Non-pigmented ciliary epithelial cell (primary cell): ENCODE results near the gene PRKAG2.

Experiments
- DNase-seq: peaks from one replicate; pipeline ENCODE4 v3.0.0-alpha.2; 2010; ENCODE audit warnings: low read depth

Gene PRKAG2

DNA sequence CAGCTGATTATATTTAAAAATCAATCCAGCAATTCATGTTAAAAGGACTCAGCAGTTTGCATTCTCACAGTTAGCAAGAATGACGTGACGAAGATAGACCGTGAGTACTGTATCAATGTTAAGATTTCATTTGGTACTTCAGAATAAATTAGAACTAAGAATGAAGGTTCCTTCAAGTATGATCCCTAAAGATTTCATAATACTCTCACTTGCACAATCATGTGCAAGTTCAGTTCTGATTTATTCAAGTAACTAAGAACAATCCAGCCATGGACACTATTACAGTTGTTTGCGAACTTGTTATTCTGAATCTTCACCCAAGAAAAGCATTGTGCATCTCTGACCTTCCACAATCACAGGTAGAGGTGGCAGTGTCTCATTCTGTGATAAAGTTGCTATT is 365.0 kb downstream of the PRKAG2 start:
- DNase-seq = no peak

DNA sequence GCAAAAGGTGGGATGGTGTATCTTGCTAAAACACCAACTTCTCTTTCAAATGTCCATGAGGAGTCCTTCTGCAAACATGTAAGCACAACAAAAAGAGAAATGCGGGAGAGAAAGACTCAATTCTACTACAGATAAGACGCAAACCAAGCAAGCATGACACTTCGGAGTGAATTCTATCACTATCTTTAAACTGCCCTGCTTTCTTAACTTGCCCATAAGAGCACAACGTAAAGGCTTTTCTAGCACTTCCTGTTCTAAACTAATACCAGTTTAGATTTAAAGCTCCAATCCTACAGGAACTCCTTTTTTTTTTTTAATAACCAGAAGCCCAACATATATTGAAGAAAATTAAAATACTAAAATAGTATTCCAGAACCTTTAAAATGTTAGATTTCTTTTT is 365.6 kb downstream of the PRKAG2 start:
- no peak for DNase-seq

DNA sequence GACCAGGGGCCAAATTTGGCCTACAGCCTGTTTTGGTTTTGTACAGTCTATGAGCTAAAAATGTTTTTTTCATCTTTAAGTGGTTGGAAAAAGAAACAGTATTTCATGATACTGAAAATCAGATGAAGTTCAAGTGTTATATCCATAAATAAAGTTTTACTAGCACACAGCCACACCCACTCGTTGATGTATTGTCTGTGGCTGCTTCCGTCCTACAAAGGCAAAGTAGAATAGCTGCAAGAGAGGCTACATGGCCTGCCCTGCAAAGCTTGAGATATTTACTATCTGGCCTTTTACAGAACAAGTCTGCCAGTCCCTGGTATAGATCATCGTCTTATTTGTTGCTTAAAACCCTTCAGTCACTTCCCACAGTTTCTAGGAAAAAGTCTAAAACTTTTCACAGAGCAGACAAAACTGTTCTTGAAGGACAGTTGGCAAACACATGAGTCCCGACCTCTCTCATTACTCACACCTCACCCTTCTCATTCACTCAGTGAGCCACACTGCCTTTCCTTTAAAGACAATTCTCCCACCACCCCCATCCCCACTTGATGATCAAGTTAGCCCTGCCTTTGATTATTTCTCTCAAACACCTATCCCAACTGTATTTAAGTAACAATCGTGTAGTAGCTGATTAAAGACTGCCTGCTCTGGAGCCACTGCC is 367.1 kb downstream of the PRKAG2 start:
- no peak for DNase-seq

- DNase-seq = no peak
Observed at GRCh38 chr7:151508991-151509390, 367.9 kb downstream of the PRKAG2 start.

DNA sequence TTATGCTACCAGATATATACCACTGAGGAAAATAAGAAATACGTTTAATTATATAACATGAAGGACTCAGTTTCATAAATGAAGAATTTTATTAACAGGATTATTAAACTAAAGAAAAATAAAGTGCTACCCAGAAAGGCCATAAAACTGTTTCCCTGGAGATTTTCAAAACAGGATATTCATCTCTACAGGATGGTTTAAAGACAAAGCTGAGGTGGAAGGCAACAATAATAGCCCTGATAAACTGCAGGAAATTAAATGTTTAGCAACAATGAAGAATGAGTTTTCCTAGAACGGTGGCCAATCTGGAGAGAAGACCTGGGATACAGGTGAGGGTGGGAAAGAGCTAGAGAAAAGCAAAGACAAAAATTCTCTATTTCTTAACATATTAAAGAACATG is 369.1 kb downstream of the PRKAG2 start:
- no peak for DNase-seq

- DNase-seq = no peak
Observed at GRCh38 chr7:151506901-151507382, 370.0 kb downstream of the PRKAG2 start.
